Glomerular visceral epithelial cell (primary cell): ENCODE results near the gene STX1A.

Source experiments
- DNase-seq: peaks from one replicate; pipeline ENCODE4 v3.0.0-alpha.2; 2016; ENCODE audit errors: extremely low spot score

The STX1A gene

GRCh38 chr7:73707045-73707631, 12.3 kb downstream of the STX1A start:
- no peak for DNase-seq

- DNase-seq = no peak
Observed at GRCh38 chr7:73706126-73707044, 13.1 kb downstream of the STX1A start.

- DNase-seq = no peak
Observed at GRCh38 chr7:73705551-73705920, 13.9 kb downstream of the STX1A start.

- DNase-seq = no peak
Observed at GRCh38 chr7:73704640-73705550, 14.6 kb downstream of the STX1A start.

- DNase-seq = no peak
Observed at GRCh38 chr7:73703757-73704639, 15.5 kb downstream of the STX1A start.

- DNase-seq = no peak
Observed at GRCh38 chr7:73703225-73703624, 16.2 kb downstream of the STX1A start.

GRCh38 chr7:73702665-73703064, 16.8 kb downstream of the STX1A start:
- DNase-seq = no peak

GRCh38 chr7:73702226-73702625, 17.2 kb downstream of the STX1A start:
- no peak for DNase-seq

- no peak for DNase-seq
Observed at GRCh38 chr7:73701357-73701995, 18.0 kb downstream of the STX1A start.

GRCh38 chr7:73700581-73701134, 18.8 kb downstream of the STX1A start:
- DNase-seq = no peak

GRCh38 chr7:73700069-73700423, 19.4 kb downstream of the STX1A start:
- DNase-seq = no peak

- DNase-seq = no peak
Observed at GRCh38 chr7:73699370-73700068, 19.9 kb downstream of the STX1A start.

GRCh38 chr7:73698410-73698809, 21.1 kb downstream of the STX1A start:
- no peak for DNase-seq

- DNase-seq = no peak
Observed at GRCh38 chr7:73696372-73696771, 23.1 kb downstream of the STX1A start.

GRCh38 chr7:73690646-73691045, 28.8 kb downstream of the STX1A start:
- DNase-seq = no peak

GRCh38 chr7:73688288-73688687, 31.2 kb downstream of the STX1A start:
- DNase-seq = no peak

GRCh38 chr7:73685311-73685710, 34.2 kb downstream of the STX1A start:
- no peak for DNase-seq

- DNase-seq = no peak
Observed at GRCh38 chr7:73683788-73684693, 35.4 kb downstream of the STX1A start.
